GM18499 (cell line): Measurements from ENCODE around the gene HOXB5.

Source experiments
- ATAC-seq: cut with Tn5 transposase; IDR thresholded peaks from one replicate; pipeline ENCODE4 v1.9.1; 2021; ENCODE audit warnings: moderate number of reproducible peaks; ENCODE audit not compliant: insufficient read depth, unreplicated experiment

Gene HOXB5

DNA sequence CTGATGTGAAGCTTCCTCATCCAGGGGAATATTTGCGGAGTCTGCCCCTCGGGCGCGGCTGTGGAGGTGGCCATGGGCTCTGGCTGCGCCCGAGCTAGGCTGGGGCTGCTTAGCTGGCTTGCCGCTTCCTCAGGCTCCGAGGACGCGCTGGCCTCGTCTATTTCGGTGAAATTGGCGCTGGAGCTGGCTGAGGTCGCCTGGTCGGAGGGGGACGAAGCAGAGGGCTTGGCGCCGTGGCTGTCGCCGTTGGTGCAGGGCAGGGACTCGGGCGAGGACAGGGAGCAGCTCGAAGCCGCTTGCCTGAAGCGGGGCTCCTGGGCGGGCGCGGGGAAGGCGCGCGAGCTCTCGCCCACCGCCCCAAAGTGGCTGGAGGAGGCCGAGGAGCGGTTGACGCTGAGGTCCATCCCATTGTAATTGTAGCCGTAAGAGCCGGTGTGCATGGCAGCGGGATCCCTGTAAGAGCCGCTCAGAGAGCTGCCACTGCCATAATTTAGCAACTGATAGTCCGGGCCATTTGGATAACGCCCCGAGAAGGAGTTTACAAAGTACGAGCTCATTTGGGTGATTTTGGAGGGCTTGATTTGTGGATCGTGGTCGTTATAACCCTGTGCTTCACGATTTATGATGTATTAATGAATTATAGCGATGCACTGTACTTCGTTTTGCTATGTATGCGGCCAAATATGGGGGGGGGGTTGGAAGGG, at the start of gene HOXB5:
TSS of gene HOXB5 (minus strand) at position 654 of the 704 bp plus-strand sequence. CDS start at position 557, 97 bp downstream.
- ATAC-seq, result no peak

DNA sequence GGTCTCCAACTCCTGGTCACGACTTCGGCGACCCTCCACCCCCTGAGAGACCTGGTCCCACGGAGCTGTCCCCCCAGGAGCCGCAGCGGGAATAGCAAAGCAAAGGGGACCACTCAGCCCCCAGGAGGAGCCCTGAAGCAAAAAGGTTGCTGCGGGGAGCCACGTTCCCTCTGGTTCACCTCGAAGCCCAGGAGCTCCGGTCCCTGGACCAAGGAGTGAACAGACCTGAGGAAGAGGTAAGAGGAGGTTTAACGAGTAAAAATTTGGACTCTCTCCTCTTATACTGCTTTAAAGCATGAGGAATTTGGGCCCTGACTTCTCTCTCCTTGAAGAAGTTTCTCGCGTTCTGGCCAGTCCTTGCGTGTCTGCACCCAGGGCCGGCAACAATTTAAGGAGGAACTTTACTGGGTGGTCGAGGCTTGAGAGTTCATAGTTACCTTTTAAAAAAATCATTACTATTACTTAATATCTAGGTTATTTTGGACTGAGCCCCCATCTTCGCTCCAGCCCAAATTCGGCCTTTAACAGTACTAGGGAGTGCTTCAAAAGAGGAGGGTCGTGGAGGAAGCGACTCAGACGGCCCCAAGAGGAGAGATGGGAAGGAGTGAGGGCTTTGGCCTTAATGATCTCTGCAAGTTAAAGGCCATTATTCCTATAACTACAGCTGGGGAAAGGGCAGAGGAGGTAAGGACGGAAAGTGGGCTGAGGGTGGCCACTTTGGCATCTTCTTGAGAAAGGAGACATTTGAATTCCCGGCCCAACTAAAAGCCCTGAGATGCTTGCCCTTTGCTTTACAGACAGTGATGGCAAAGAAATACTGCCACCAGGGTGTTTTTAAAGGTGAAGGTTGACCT, 49.5 kb upstream of the HOXB5 start:
- ATAC-seq, result no peak

GRCh38 chr17:48642059-48642842, 48.7 kb upstream of the HOXB5 start:
- ATAC-seq, result no peak

GRCh38 chr17:48641541-48642058, 48.0 kb upstream of the HOXB5 start:
- no peak for ATAC-seq

DNA sequence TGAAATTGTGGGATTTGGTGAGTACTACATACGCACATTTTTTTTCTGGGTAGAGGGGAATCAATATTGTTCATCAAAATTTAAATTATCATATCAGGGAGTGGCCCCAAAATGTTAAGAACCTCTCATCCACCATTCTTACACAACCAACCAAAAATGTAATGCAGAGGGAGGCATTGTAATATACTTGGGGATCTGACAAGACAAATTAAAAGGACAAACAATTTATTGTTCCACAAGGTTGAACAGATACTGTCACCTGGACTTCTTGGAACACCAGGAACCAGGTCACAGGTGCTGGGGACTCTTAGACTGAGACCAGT, 47.2 kb upstream of the HOXB5 start:
- ATAC-seq, result no peak

DNA sequence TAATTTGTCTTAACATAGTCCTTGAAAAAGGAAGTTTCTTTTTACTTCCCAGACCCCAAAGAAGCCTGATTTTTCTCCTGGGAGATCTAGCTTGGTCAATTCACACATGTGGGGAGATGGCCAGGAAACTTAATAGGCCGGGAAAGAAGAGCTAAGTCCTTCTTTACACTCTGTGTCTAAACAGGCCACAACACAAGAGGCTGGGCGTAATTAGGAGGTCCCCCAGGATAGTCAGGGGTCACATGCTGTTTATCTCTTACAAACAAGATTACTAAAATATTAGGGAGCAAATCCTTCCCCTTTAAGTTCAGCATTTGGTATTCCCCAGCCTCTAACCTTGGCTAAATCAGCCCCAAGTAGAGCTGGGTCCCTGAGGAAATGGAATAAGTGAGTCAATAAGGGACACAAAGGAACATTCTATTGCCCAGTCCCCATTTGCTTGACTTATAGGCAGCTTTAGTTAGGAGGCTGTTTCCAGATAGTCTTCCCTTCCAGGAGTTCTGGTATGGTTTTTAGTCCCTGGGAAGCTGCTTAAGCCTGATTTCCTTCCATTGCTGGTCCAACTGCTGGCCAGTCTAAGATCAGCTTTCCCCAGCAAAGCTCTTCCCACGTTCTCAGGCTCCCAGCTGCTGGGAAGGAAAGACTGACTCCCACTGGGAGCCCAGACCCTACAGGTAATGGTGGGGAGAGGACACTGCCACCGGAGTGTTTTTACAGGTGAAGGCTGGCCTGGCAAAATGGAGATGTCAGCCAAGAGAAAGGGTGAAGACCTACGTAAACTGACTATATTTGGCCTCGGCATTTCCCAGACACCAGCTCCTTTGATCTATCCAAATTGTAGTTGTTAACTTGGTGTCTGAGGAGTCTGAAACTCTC, 46.6 kb upstream of the HOXB5 start:
- ATAC-seq, result no peak

GRCh38 chr17:48639136-48639535, 45.6 kb upstream of the HOXB5 start:
- ATAC-seq, result no peak

- no peak for ATAC-seq
Observed at GRCh38 chr17:48637323-48638260, 44.0 kb upstream of the HOXB5 start.

GRCh38 chr17:48636177-48637018, 42.8 kb upstream of the HOXB5 start:
- ATAC-seq, result no peak

DNA sequence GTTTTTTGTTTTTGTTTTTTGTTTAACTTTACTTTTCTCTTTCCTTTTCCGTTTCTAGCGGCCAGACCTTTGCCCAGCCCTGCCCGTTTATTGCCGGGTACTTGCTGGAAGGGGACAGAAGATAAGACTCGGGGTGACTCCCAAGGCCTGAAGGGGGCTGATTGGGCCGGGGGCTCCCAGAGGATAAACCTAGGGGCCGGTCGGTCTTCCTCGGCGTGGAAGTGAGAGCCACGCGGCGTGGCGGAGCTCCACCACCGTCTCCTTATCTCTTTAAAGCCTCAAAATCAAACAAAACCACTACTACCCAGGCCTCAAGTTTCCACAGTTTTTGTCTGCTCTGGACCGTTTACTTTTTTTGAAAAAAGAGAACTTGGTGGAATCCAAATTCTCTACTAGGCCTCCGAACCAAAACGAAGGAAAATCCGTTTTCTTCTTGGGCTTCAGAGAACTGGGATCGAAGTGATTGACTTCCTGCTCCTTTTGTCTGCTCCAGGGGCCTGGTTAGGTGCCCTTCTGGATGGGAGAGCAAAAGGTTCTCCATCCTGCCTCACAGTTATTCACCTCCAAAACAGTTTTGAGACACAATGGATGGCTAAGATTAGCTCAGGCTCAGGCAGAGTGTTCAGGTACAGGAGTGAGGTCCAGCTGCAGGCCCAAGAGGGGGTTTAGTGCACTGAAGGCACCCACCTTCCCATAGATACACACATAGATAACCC, 41.1 kb upstream of the HOXB5 start:
- no peak for ATAC-seq

DNA sequence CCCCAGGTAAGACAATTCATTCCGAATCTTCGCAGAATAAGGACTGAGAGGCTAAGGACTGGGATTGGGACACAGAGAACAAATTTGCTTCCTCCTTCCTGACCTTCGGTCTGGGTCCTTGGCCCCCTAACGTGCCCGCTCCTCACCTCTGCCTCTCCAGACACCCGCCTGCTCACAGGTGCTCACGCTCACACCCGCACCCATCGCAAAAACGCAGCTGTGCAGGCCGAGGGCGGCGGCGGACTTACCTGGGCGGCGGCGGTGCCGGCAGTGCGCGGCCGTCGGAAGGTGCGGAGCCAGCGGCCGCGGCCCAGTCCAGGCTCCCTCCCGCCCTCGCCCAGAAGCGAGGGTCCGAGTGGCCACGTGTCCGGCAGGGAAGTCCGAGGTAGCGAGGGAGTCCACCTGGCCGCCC, 39.7 kb upstream of the HOXB5 start:
- no peak for ATAC-seq

DNA sequence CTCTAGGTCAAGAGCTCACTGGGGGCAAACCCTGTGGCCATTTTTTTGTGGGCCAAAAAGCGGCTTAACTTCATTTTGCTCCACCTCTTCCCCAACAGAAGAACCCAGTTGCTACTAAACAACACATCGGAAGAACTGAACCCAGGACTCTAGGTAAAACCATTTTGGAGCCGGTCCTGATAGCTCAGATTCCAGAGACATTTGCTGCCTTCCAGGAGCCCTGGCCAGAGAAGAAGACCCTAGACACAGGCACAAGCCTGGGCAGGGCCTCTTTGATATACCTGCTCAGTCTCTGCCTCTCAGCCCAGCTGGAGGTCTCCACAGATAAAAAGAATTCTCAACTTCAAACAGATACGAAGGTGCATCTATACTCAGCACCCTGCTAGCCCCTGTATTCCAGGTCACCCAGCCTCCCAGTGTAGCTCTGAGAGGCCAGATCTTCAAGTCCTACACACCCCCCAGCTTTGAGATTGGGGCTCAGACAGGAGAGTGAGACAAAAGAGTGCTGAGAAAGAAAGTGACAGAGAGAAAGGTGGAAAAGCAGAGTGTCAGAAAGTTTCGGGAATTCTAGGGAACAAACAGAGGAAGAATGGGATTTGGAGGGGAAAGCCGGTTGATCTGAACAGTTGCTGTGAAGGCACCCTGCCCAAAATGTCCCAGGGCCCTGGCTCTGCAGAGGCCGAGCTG, 39.1 kb upstream of the HOXB5 start:
- no peak for ATAC-seq

- no peak for ATAC-seq
Observed at GRCh38 chr17:48631693-48632578, 38.4 kb upstream of the HOXB5 start.

- ATAC-seq, result no peak
Observed at GRCh38 chr17:48630925-48631692, 37.5 kb upstream of the HOXB5 start.
